Esophagus squamous epithelium (tissue), 5 donors: ENCODE data around the gene ABHD4. TPM values are rescaled to one million over a fixed set of nuclear protein-coding genes. Genes with fewer than 3 reads are reported as not detected.

ENCODE experiments used
- DNase-seq: peaks from one replicate; lab custom pipeline; 2025; lab: John Stamatoyannopoulos, UW
- H3K27ac ChIP-seq, 4 donors: fragments of 200-600 bp; sonication (generic); one replicate each; pipeline ENCODE4 v1.5.1; 2016 to 2019; ENCODE audit warnings: mild to moderate bottlenecking in 1 of 4
- H3K27me3 ChIP-seq, 4 donors: fragments of 200-600 bp; sonication (generic); 1 replicate in 3 of 4; 2 replicates in 1 of 4; pipeline versions ENCODE4 v1.5.1 to v1.6.0; 2017 to 2021; ENCODE audit warnings: antibody characterized with exemption in 1 of 4
- H3K36me3 ChIP-seq, 3 donors: fragments of 200-600 bp; sonication (generic); one replicate each; pipeline ENCODE4 v1.5.1; 2016 to 2019
- H3K4me1 ChIP-seq, 3 donors: fragments of 200-600 bp; sonication (generic); one replicate each; pipeline ENCODE4 v1.5.1; 2017 to 2019
- H3K4me3 ChIP-seq, 4 donors: fragments of 200-600 bp; sonication (generic); 1 replicate in 3 of 4; 2 replicates in 1 of 4; pipeline ENCODE4 v1.5.1; 2016 to 2019; ENCODE audit warnings: mild to moderate bottlenecking in 2 of 4, moderate library complexity in 1 of 4
- H3K9me3 ChIP-seq, 3 donors: fragments of 200-600 bp; sonication (generic); one replicate each; pipeline ENCODE4 v1.5.1; 2016 to 2019
- CTCF ChIP-seq, 6 experiments: fragments of 450-650 bp in 4 of 6; fragments of 200-600 bp in 2 of 6; sonication (generic) in 2 of 6; IDR thresholded peaks; one replicate each; pipeline ENCODE4 v1.5.1; 2016 to 2019; ENCODE audit warnings: antibody characterized with exemption in 6 of 6, mild to moderate bottlenecking in 4 of 6, moderate library complexity in 4 of 6
- POLR2A ChIP-seq, 4 donors: fragments of 450-650 bp; IDR thresholded peaks; one replicate each; pipeline ENCODE4 v1.6.1; 2017; ENCODE audit warnings: antibody characterized with exemption in 4 of 4, mild to moderate bottlenecking in 4 of 4, moderate library complexity in 3 of 4
- WGBS, 2 donors: methylation state at CpG; one replicate each; pipeline ENCODE4 v1.1.5; 2018; 5-methylcytosine and 5-hydroxymethylcytosine counted together
- intact Hi-C: fragments of 100-400 bp; cut with DNase I; formaldehyde crosslinking; loops from one replicate; pipeline ENCODE4 v1.15.0; 2022
- total RNA-seq, 4 donors: library from RNA; depleted of rRNA; stranded (reverse); fragments of >200 nt; gene quantifications; one replicate each; pipeline ENCODE4 v1.1.0, GENCODE V29; 2016
- donor health status: DM: yes; HTN: yes; CAD: no.

ABHD4 gene
- total RNA-seq, 4 donors from 2014 or later, result 22.9 to 45.4 (median 30.1) TPM

- Histone ChIP-seq H3K4me3 (no peak overlapping the region), H3K9me3 (no peaks in the 10 kb centered on the region), H3K27me3 (no peaks in the 10 kb centered on the region), H3K36me3 (peaks cover 0 to 3% (median 0%) of the 10 kb centered on the region in 3 donors), H3K4me1 (peaks cover 34 to 85% (median 63%) of the 10 kb centered on the region in 3 donors), H3K27ac (peak overlapping the region; percentile 65 to 85 (median 79))
- intact Hi-C loops, result loop anchor here (10.0 kb wide), 2 partner anchors 96 to 174 kb away; no protein-coding TSS in a partner anchor
- no peak for DNase-seq
- TF ChIP-seq POLR2A (IDR thresholded peaks at IDR 0.05) (no peak), CTCF (IDR thresholded peaks at IDR 0.05) (peak in 3 of 6 experiments; percentile 15 to 34 (median 28))
- WGBS, 2 donors, result 66 to 71% methylated on average over 14 to 21 of the region's 25 CpGs
Observed at GRCh38 chr14:22558221-22558913, 39.7 kb upstream of the ABHD4 start.

- Histone ChIP-seq H3K4me3 (no peak overlapping the region), H3K27me3 (no peaks in the 10 kb centered on the region), H3K9me3 (no peaks in the 10 kb centered on the region), H3K36me3 (peaks cover 0 to 10% (median 0%) of the 10 kb centered on the region in 3 donors), H3K27ac (peak overlapping the region; percentile 65 to 85 (median 79)), H3K4me1 (peaks cover 40 to 91% (median 69%) of the 10 kb centered on the region in 3 donors)
- WGBS, 2 donors, result 57 to 83% methylated on average over 1 of the region's 1 CpG
- TF ChIP-seq POLR2A (IDR thresholded peaks at IDR 0.05) (no peak), CTCF (IDR thresholded peaks at IDR 0.05) (no peak)
- intact Hi-C loops, result loop anchor here (10.0 kb wide), 2 partner anchors 96 to 174 kb away; no protein-coding TSS in a partner anchor
- no peak for DNase-seq
Observed at GRCh38 chr14:22559041-22559440, 39.1 kb upstream of the ABHD4 start.

- TF ChIP-seq CTCF (IDR thresholded peaks at IDR 0.05) (no peak), POLR2A (IDR thresholded peaks at IDR 0.05) (no peak)
- H3K9me3 ChIP-seq, result no peaks in the 10 kb centered on the region
- H3K4me3 ChIP-seq, result no peak overlapping the region
- H3K27ac ChIP-seq, result peak overlapping the region; percentile 60 to 77 (median 70)
- H3K27me3 ChIP-seq, result no peaks in the 10 kb centered on the region
- peaks cover 0 to 13% (median 0%) of the 10 kb centered on the region in 3 donors for H3K36me3 ChIP-seq
- WGBS, 2 donors, result 49 to 52% methylated on average over 13 of the region's 13 CpGs
- DNase-seq, result no peak
- H3K4me1 ChIP-seq, result peaks cover 53 to 100% (median 85%) of the 10 kb centered on the region in 3 donors
- intact Hi-C loops, result no loop called here
Observed at GRCh38 chr14:22560662-22561365, 37.3 kb upstream of the ABHD4 start.

GRCh38 chr14:22561366-22561660 is 36.8 kb upstream of the ABHD4 start:
- DNase-seq, result no peak
- no peak for TF ChIP-seq POLR2A (IDR thresholded peaks at IDR 0.05)
- no peak for TF ChIP-seq CTCF (IDR thresholded peaks at IDR 0.05)
- no peaks in the 10 kb centered on the region for H3K27me3 ChIP-seq
- no peak overlapping the region for H3K4me3 ChIP-seq
- H3K9me3 ChIP-seq, result no peaks in the 10 kb centered on the region
- intact Hi-C loops, result no loop called here
- WGBS, 2 donors, result 58 to 72% methylated on average over 3 of the region's 3 CpGs
- H3K36me3 ChIP-seq, result peaks cover 0 to 13% (median 0%) of the 10 kb centered on the region in 3 donors
- peak overlapping the region; percentile 60 to 77 (median 70) for H3K27ac ChIP-seq
- H3K4me1 ChIP-seq, result peaks cover 51 to 100% (median 85%) of the 10 kb centered on the region in 3 donors
